Transverse colon (tissue), 4 donors: ENCODE measurements around the gene LEMD1. TPM values are rescaled to one million over a fixed set of nuclear protein-coding genes. Genes with fewer than 3 reads are reported as not detected.
"Not testable (repeated sequence)": the region's sequence is repeated elsewhere in the genome, so short reads cannot be mapped to it uniquely, and the experiment has no call there.

ENCODE experiments used
- DNase-seq: peaks from one replicate; pipeline ENCODE4 v3.0.0-alpha.2; 2019
- H3K27ac ChIP-seq, 4 donors: fragments of 200-600 bp; sonication (generic); 2 replicates each; pipeline ENCODE4 v1.5.1; 2016 to 2018; ENCODE audit warnings: inconsistent platforms in 4 of 4
- H3K27me3 ChIP-seq: fragments of 200-600 bp; sonication (generic); 2 replicates; pipeline ENCODE4 v1.5.1; 2017; ENCODE audit warnings: inconsistent platforms
- H3K36me3 ChIP-seq, 4 donors: fragments of 200-600 bp; sonication (generic); 2 replicates each; pipeline ENCODE4 v1.5.1; 2017 to 2019; ENCODE audit warnings: inconsistent platforms in 4 of 4
- H3K4me1 ChIP-seq, 4 donors: fragments of 200-600 bp; sonication (generic); 2 replicates each; pipeline ENCODE4 v1.5.1; 2017 to 2020; ENCODE audit warnings: inconsistent platforms in 4 of 4
- H3K4me3 ChIP-seq, 4 donors: fragments of 200-600 bp; sonication (generic); 1 replicate in 1 of 4; 2 replicates in 3 of 4; pipeline versions ENCODE4 v1.5.1 to v1.6.1; 2017 to 2019; ENCODE audit warnings: inconsistent platforms in 4 of 4
- H3K9me3 ChIP-seq, 2 donors: fragments of 200-600 bp; sonication (generic); 2 replicates each; pipeline ENCODE4 v1.5.1; 2017 to 2019; ENCODE audit warnings: inconsistent platforms in 2 of 2
- EP300 ChIP-seq: sonication (generic); formaldehyde crosslinking; IDR thresholded peaks from one replicate; pipeline ENCODE4 v1.6.1; 2017; ENCODE audit warnings: antibody characterized with exemption, low read depth
- POLR2A ChIP-seq: fragments of 450-650 bp; IDR thresholded peaks from one replicate; pipeline ENCODE4 v1.6.1; 2016; ENCODE audit warnings: antibody characterized with exemption, mild to moderate bottlenecking, moderate library complexity
- POLR2AphosphoS5 ChIP-seq, 3 donors: sonication (generic); formaldehyde crosslinking; IDR thresholded peaks; one replicate each; pipeline ENCODE4 v1.6.1; 2016; ENCODE audit warnings: antibody characterized with exemption in 3 of 3
- WGBS, 2 donors: methylation state at CpG; one replicate each; pipeline ENCODE4 v1.1.5; 2018; ENCODE audit warnings: low coverage in 1 of 2; 5-methylcytosine and 5-hydroxymethylcytosine counted together
- in situ Hi-C, 4 donors: fragments of 200-750 bp; cut with MboI; loops; one replicate each; pipeline versions ENCODE4 v1.15.0 to v1.15.1; 2017; ENCODE audit warnings: low sequenced_read_pairs in 3 of 4, low pct_ligation_motif_present in 1 of 4, low pct_unique_long_range_greater_than_20kb in 1 of 4
- intact Hi-C: fragments of 100-400 bp; cut with DNase I; formaldehyde crosslinking; loops from one replicate; pipeline ENCODE4 v1.15.1; 2023; ENCODE audit warnings: low total_unique reads
- total RNA-seq, 4 donors: library from RNA; depleted of rRNA; stranded (reverse); fragments of >200 nt; gene quantifications; one replicate each; pipeline ENCODE4 v1.1.0, GENCODE V29; 2016
- TF ChIP-seq, protein P1 (sequence below), 5 experiments: fragments of 200-600 bp in 3 of 5; fragments of 450-650 bp in 2 of 5; sonication (generic) in 3 of 5; IDR thresholded peaks; 1 replicate in 2 of 5; 2 replicates in 3 of 5; pipeline ENCODE4 v1.5.1; 2016 to 2017; ENCODE audit warnings: antibody characterized with exemption in 5 of 5, inconsistent platforms in 3 of 5, mild to moderate bottlenecking in 2 of 5, moderate library complexity in 1 of 5

The LEMD1 gene
- total RNA-seq, 4 donors from 2014 or later, result not detected

DNA sequence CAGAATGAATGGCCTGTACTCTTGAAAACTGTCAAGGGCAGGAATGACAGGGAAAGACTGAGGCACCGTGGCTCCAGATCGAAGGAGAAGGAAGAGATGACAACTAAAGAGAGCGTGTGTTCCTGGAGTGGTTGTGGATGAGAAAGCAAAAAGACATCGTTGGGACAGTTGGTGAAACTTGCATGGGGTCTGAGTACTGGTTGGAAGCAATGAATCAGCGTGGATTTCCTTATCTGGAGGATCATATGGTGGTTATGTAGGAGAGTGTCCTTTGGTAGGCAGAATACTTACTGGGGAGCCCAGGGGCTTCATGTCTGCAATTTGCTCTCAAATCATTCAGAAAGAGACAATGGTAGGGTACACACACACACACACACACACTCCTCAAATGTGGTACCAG lies 13.9 kb downstream of the LEMD1 start:
- WGBS, 2 donors, result 81 to 84% methylated on average over 5 of the region's 5 CpGs
- TF ChIP-seq POLR2A (no peak), POLR2AphosphoS5 (IDR thresholded peaks at IDR 0.05) (no peak), EP300 (no peak)
- TF ChIP-seq, protein P1, sequence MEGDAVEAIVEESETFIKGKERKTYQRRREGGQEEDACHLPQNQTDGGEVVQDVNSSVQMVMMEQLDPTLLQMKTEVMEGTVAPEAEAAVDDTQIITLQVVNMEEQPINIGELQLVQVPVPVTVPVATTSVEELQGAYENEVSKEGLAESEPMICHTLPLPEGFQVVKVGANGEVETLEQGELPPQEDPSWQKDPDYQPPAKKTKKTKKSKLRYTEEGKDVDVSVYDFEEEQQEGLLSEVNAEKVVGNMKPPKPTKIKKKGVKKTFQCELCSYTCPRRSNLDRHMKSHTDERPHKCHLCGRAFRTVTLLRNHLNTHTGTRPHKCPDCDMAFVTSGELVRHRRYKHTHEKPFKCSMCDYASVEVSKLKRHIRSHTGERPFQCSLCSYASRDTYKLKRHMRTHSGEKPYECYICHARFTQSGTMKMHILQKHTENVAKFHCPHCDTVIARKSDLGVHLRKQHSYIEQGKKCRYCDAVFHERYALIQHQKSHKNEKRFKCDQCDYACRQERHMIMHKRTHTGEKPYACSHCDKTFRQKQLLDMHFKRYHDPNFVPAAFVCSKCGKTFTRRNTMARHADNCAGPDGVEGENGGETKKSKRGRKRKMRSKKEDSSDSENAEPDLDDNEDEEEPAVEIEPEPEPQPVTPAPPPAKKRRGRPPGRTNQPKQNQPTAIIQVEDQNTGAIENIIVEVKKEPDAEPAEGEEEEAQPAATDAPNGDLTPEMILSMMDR (IDR thresholded peaks at IDR 0.05), result no peak
- no peaks in the 10 kb centered on the region for H3K4me1 ChIP-seq
- no peak overlapping the region for H3K27ac ChIP-seq
- H3K9me3 ChIP-seq, result no peaks in the 10 kb centered on the region
- in situ Hi-C loops (no loop called here), intact Hi-C loops (no loop called here)
- no peak for DNase-seq
- H3K36me3 ChIP-seq, result no peaks in the 10 kb centered on the region
- H3K4me3 ChIP-seq, result no peak overlapping the region
- peaks cover 8% of the 10 kb centered on the region for H3K27me3 ChIP-seq

DNA sequence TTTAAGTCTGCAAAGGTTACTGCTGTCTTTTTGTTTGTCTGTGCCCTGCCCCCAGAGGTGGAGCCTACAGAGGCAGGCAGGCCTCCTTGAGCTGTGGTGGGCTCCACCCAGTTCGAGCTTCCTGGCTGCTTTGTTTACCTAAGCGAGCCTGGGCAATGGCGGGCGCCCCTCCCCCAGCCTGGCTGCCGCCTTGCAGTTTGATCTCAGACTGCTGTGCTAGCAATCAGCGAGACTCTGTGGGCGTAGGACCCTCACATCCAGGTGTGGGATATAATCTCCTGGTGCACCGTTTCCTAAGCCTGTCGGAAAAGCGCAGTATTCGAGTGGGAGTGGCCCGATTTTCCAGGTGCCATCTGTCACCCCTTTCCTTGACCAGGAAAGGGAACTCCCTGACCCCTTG lies 15.6 kb downstream of the LEMD1 start:
- H3K4me3 ChIP-seq, DNase-seq, H3K36me3 ChIP-seq, in situ Hi-C loops, H3K4me1 ChIP-seq, H3K9me3 ChIP-seq, intact Hi-C loops, H3K27me3 ChIP-seq, H3K27ac ChIP-seq: not testable (repeated sequence)
- 83% methylated on average over 7 of the region's 12 CpGs; no CpG with 5 or more reads in 1 of the 2 donors for WGBS, 2 donors

DNA sequence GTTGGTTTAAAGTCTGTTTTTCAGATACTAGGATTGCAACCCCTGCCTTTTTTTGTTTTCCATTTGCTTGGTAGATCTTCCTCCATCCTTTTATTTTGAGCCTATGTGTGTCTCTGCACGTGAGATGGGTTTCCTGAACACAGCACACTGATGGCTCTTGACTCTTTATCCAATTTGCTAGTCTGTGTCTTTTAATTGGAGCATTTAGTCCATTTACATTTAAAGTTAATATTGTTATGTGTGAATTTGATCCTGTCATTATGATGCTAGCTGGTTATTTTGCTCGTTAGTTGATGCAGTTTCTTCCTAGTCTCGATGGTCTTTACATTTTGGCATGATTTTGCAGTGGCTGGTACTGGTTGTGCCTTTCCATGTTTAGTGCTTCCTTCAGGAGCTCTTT lies 17.4 kb downstream of the LEMD1 start:
- intact Hi-C loops, H3K4me3 ChIP-seq, H3K9me3 ChIP-seq, in situ Hi-C loops, H3K27me3 ChIP-seq, H3K36me3 ChIP-seq, H3K27ac ChIP-seq, H3K4me1 ChIP-seq, DNase-seq: not testable (repeated sequence)
- 40 to 84% methylated on average over 2 to 3 of the region's 3 CpGs for WGBS, 2 donors

DNA sequence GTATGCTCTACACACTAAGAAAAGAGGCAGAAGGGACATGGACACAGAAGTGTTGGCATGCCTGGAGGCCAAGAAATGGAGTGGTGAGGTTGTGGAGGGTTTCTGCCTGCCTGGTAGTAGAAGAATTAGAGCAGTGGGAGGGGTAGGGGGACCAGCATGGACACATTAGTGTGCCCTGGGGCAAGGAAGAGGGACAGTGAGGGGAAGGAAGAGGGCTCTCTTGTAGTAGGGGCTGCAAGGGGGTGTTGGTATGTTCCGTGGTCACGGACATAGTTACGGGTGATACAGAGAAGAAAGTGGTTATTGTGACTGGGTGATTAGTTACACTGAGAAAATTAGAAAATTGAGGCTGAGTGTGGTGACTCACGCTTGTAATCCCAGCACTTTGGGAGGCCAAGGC lies 23.3 kb downstream of the LEMD1 start:
- TF ChIP-seq POLR2A (no peak), POLR2AphosphoS5 (IDR thresholded peaks at IDR 0.05) (no peak), EP300 (no peak)
- TF ChIP-seq, protein P1 (IDR thresholded peaks at IDR 0.05), result no peak
- intact Hi-C loops (loop anchor here (5.0 kb wide), 1 partner anchor 84 kb away; no protein-coding TSS in a partner anchor), in situ Hi-C loops (loop anchor here in 1 of 4 donors (10.0 kb wide), 2 partner anchors 86 to 126 kb away; no protein-coding TSS in a partner anchor)
- WGBS, 2 donors, result 73 to 85% methylated on average over 2 to 4 of the region's 4 CpGs
- no peaks in the 10 kb centered on the region for H3K9me3 ChIP-seq
- H3K27me3 ChIP-seq, result peaks cover 4% of the 10 kb centered on the region
- DNase-seq, result no peak
- no peak overlapping the region for H3K27ac ChIP-seq
- H3K36me3 ChIP-seq, result no peaks in the 10 kb centered on the region
- no peaks in the 10 kb centered on the region for H3K4me1 ChIP-seq
- no peak overlapping the region for H3K4me3 ChIP-seq

DNA sequence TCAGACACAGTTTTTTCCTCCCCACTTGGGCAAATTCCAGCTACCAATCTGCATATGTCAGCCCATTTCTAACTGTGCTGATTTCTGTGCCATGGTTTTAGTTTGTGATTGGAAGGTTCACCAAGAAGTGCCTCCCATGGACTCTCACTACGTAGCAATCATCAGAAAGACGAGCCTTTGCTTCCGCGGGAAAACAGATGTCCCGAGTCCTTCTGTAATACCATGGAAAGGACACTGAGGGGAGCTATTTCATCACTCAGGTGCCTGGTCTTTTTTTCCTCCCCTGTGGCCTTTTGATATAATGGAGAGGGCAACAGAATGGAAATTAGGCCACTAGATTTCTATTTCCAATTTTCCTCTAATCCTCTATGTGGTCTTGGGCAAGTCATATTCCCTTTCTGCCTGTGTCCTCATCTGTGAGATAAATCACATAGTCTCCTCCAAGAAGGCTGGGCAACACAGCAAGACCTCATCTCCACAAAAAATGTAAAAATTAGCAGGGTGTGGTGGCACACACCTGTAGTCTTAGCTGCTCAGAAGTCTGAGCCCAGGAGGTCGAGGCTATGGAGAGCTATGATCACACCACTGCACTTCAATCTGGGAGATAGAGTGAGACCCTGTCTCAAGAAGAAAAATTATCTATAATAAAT lies 24.8 kb downstream of the LEMD1 start:
- no peak for TF ChIP-seq POLR2A
- TF ChIP-seq, protein P1 (IDR thresholded peaks at IDR 0.05), result peak; percentile 52 to 86 (median 73)
- WGBS, 2 donors, result 3% methylated on average over 6 of the region's 6 CpGs
- H3K27ac ChIP-seq, result no peak overlapping the region
- no peaks in the 10 kb centered on the region for H3K9me3 ChIP-seq
- no peak overlapping the region for H3K4me3 ChIP-seq
- peak; percentile 19 for DNase-seq
- H3K4me1 ChIP-seq, result no peaks in the 10 kb centered on the region
- peaks cover 7% of the 10 kb centered on the region for H3K27me3 ChIP-seq
- in situ Hi-C loops (loop anchor here in 1 of 4 donors (10.0 kb wide), 2 partner anchors 88 to 128 kb away; no protein-coding TSS in a partner anchor), intact Hi-C loops (loop anchor here (5.0 kb wide), 1 partner anchor 85 kb away; no protein-coding TSS in a partner anchor)
- no peaks in the 10 kb centered on the region for H3K36me3 ChIP-seq
